GM12892 (cell line): ENCODE measurements around the gene FEM1C.

Experiments used
- POLR2A ChIP-seq: IDR thresholded peaks from 2 replicates; pipeline ENCODE4 v1.6.1; 2011; ENCODE audit warnings: low read depth, low read length, control low read depth
- POLR2AphosphoS5 ChIP-seq: IDR thresholded peaks from 2 replicates; pipeline ENCODE4 v1.6.1; 2011; ENCODE audit warnings: low read depth, low read length, control low read depth

DNA sequence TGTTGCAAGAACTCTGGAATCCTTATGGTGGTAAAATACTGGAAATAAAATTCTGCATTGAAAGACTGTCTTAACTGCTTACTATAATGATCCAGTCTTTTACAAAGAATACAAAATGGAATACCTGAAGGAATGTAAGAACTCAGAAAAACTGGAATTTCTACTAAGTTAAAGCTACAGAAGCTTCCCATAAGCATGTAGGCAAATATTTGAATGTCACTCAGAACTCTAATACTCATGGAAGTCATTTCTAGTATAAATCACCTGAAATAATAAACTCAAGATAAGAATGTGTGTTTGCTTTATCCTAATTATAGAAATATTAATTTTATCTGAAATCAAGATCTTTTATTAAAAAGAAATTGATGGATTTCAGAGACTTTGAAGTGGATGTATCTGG is 54.8 kb downstream of the FEM1C start:
- TF ChIP-seq POLR2A (no peak), POLR2AphosphoS5 (no peak)
